OCI-LY7 (cell line): Measurements from ENCODE around the gene RAB40C. TPM values are rescaled to one million over a fixed set of nuclear protein-coding genes. Genes with fewer than 3 reads are reported as not detected.

Experiments used
- BruUV-seq: library from RNA; stranded (reverse); fragments of 400-500 nt; replicated peaks from 2 replicates; lab custom pipeline; 2021; lab: Mats Ljungman, UMichigan
- CTCF ChIA-PET: fragments of 300-600 bp; sonication (Branson Sonifier 250); formaldehyde crosslinking; loops from one replicate; lab custom pipeline; 2022; ENCODE audit warnings: antibody characterized with exemption; ENCODE audit not compliant: unreplicated experiment; lab: Charles Lee
- POLR2A ChIA-PET: fragments of 300-600 bp; sonication (Branson Sonifier 250); formaldehyde crosslinking; loops from one replicate; lab custom pipeline; 2022; ENCODE audit warnings: antibody characterized with exemption; lab: Charles Lee
- DNase-seq: peaks from one replicate; pipeline ENCODE4 v3.0.0-alpha.2; 2015; ENCODE audit warnings: low spot score
- H2AFZ ChIP-seq: fragments of 200-600 bp; sonication (generic), shearing (Covaris generic); 2 replicates; pipeline ENCODE4 v1.6.1; 2014; ENCODE audit warnings: mild to moderate bottlenecking, antibody characterized with exemption, low read length, moderate library complexity
- H3K27ac ChIP-seq: fragments of 200-600 bp; sonication (generic); 2 replicates; pipeline ENCODE4 v1.5.1; 2014; ENCODE audit warnings: mixed run types, low read depth, mild to moderate bottlenecking, moderate library complexity, low read length, inconsistent platforms; ENCODE audit not compliant: poor library complexity, severe bottlenecking
- H3K36me3 ChIP-seq: fragments of 200-600 bp; sonication (generic); 2 replicates; pipeline ENCODE4 v1.6.1; 2014; ENCODE audit warnings: mild to moderate bottlenecking, antibody characterized with exemption, low read length, moderate library complexity, mixed read lengths; ENCODE audit not compliant: insufficient read depth
- H3K4me1 ChIP-seq: fragments of 200-600 bp; sonication (generic); 2 replicates; pipeline ENCODE4 v1.5.1; 2014; ENCODE audit warnings: mild to moderate bottlenecking, low read length; ENCODE audit not compliant: insufficient read depth, poor library complexity, severe bottlenecking
- H3K4me2 ChIP-seq: fragments of 200-600 bp; sonication (generic); 2 replicates; pipeline ENCODE4 v1.6.1; 2014; ENCODE audit warnings: mild to moderate bottlenecking, low read length
- H3K4me3 ChIP-seq: fragments of 200-600 bp; sonication (generic); 2 replicates; pipeline ENCODE4 v1.5.1; 2014; ENCODE audit warnings: mild to moderate bottlenecking, low read depth, low read length; ENCODE audit not compliant: poor library complexity, severe bottlenecking
- H3K79me2 ChIP-seq: fragments of 200-600 bp; sonication (generic); 2 replicates; pipeline ENCODE4 v1.6.1; 2016; ENCODE audit warnings: low read depth, mild to moderate bottlenecking, low read length, moderate library complexity, mixed read lengths; ENCODE audit not compliant: insufficient read depth
- H3K9me2 ChIP-seq: fragments of 200-600 bp; sonication (generic); 2 replicates; pipeline ENCODE4 v1.6.1; 2016; ENCODE audit warnings: mild to moderate bottlenecking, low read length, mixed read lengths; ENCODE audit not compliant: insufficient read depth
- H3K9me3 ChIP-seq: fragments of 200-600 bp; sonication (generic); 2 replicates; pipeline ENCODE4 v1.6.1; 2014; ENCODE audit warnings: mild to moderate bottlenecking, mixed run types, low read length, mixed read lengths
- H4K20me1 ChIP-seq: fragments of 200-600 bp; sonication (generic); 2 replicates; pipeline ENCODE4 v1.6.1; 2014; ENCODE audit warnings: mild to moderate bottlenecking, antibody characterized with exemption, low read length, moderate library complexity, mixed read lengths; ENCODE audit not compliant: insufficient read depth
- CTCF ChIP-seq: fragments of 200-600 bp; sonication (generic); conservative IDR thresholded peaks from 2 replicates; pipeline ENCODE4 v1.5.1; 2014; ENCODE audit warnings: mild to moderate bottlenecking, antibody characterized with exemption, low read length, moderate library complexity, mixed read lengths
- EZH2phosphoT487 ChIP-seq: fragments of 200-600 bp; sonication (generic); IDR thresholded peaks from 2 replicates; pipeline ENCODE4 v1.6.1; 2018; ENCODE audit warnings: low read depth, borderline replicate concordance, mild to moderate bottlenecking, mixed run types, antibody characterized with exemption, low read length, moderate library complexity, mixed read lengths
- intact Hi-C: fragments of 100-400 bp; cut with micrococcal nuclease; formaldehyde crosslinking; loops from one replicate; pipeline ENCODE4 v1.10.0; 2022; ENCODE audit not compliant: unreplicated experiment
- total RNA-seq, 2 experiments: library from RNA; depleted of rRNA in 1 of 2; stranded (reverse); fragments of >200 nt in 1 of 2; shearing (Covaris generic) in 1 of 2; gene quantifications; 2 replicates each; pipeline ENCODE4 v1.2.3, GENCODE V29; 2014 to 2022

RAB40C gene
- total RNA-seq, 2 experiments from 2014 or later: 19.3 to 20.9 TPM

GRCh38 chr16:667780-668518, 78.1 kb downstream of the RAB40C start, which contains the start of gene RHOT2:
TSS of gene RHOT2 (plus strand) at chr16:668132. CDS start at chr16:668200, 68 bp downstream.
- Histone ChIP-seq H3K36me3 (peaks cover 33% of the 10 kb centered on the region), H3K9me2 (no peaks in the 10 kb centered on the region), H3K4me3 (peak within 1 kb of the TSS; percentile 99), H4K20me1 (no peaks in the 10 kb centered on the region), H3K27ac (peak within 1 kb of the TSS; percentile 52), H3K79me2 (peaks cover 12% of the 10 kb centered on the region; the same call in 1 of the 2 replicates), H3K4me2 (peak within 1 kb of the TSS; percentile 88), H3K4me1 (peaks cover 14% of the 10 kb centered on the region), H3K9me3 (no peaks in the 10 kb centered on the region), H2AFZ (peak within 1 kb of the TSS; percentile 55; the same call in 1 of the 2 replicates)
- CTCF ChIA-PET: no interaction called here
- no TSS peak for BruUV-seq
- DNase-seq: peak; percentile 94
- peak; percentile 94 for TF ChIP-seq CTCF
- TF ChIP-seq EZH2phosphoT487: no peak
- POLR2A ChIA-PET: no interaction called here
- intact Hi-C loops: loop anchor here (1.0 to 2.0 kb wide), 3 partner anchors 11 to 32 kb away; partner anchors contain the start of genes METTL26 and WDR90

DNA sequence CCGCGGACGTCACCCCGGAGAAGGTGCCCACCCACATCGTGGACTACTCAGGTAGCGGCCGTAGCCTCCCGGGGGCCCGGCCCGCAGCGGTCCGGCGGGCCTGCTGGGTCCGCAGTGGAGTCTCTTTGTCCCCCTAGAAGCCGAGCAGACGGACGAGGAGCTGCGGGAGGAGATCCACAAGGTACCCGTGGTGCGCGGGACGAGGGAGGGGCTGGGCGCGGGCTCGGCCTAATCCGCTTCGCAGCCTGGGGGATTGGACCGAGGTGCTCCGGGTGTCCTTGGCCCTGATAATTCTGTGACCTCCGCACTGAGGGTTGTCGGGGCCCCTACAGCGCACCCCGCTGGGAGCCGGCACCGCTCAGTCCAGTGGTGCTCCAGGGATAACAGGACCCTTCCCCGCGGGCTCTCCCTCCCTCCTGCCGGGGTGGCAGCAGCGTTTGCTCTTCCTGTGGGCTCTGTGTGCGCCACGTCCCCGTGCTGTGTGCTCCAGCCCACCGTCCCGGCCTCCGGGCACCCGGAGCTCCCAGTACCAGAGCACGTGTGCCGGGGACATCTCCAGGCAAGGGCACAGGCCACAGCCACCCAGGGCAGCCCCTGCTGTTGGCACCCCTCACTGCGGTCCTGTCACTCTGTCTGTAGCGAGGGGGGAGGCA, 78.8 kb downstream of the RAB40C start:
- ChIA-PET CTCF (no interaction called here), POLR2A (no interaction called here)
- H3K4me3 ChIP-seq: peak overlapping the region; percentile 99
- peaks cover 14% of the 10 kb centered on the region for H3K4me1 ChIP-seq
- DNase-seq: no peak
- H3K36me3 ChIP-seq: peaks cover 39% of the 10 kb centered on the region
- H3K79me2 ChIP-seq: peaks cover 12% of the 10 kb centered on the region; the same call in 1 of the 2 replicates
- H2AFZ ChIP-seq: no peak overlapping the region
- TF ChIP-seq CTCF: no peak
- TF ChIP-seq EZH2phosphoT487: no peak
- BruUV-seq: no TSS peak
- H3K9me2 ChIP-seq: no peaks in the 10 kb centered on the region
- intact Hi-C loops: loop anchor here (1.0 to 2.0 kb wide), 2 partner anchors 11 to 20 kb away; partner anchors contain the start of gene WDR90
- H3K27ac ChIP-seq: peak overlapping the region; percentile 52
- peak overlapping the region; percentile 88 for H3K4me2 ChIP-seq
- H3K9me3 ChIP-seq: no peaks in the 10 kb centered on the region
- H4K20me1 ChIP-seq: no peaks in the 10 kb centered on the region
